Bronchial epithelial cell (primary cell): ENCODE measurements around the gene LRRC3. TPM values are rescaled to one million over a fixed set of nuclear protein-coding genes. Genes with fewer than 3 reads are reported as not detected.

ENCODE experiments used
- DNase-seq: peaks from one replicate; pipeline ENCODE4 v3.0.0-alpha.2; 2010; ENCODE audit warnings: low read depth
- FAIRE-seq: peaks from 2 replicates; lab custom pipeline; 2011; peaks lifted over from hg19 to GRCh38; lab: Jason Lieb, UNC
- H3K27me3 ChIP-seq: 2 replicates; pipeline ENCODE4 v1.5.1; 2011; ENCODE audit warnings: low read length; ENCODE audit not compliant: control insufficient read depth, insufficient read depth
- H3K36me3 ChIP-seq: 2 replicates; pipeline ENCODE4 v1.5.1; 2011; ENCODE audit warnings: low read length; ENCODE audit not compliant: control insufficient read depth, insufficient read depth
- H3K4me3 ChIP-seq: 2 replicates; pipeline ENCODE4 v1.5.1; 2011; ENCODE audit warnings: mild to moderate bottlenecking, low read depth, low read length, control low read depth
- CTCF ChIP-seq: IDR thresholded peaks from 2 replicates; pipeline ENCODE4 v1.5.1; 2011; ENCODE audit warnings: mild to moderate bottlenecking, moderate library complexity, low read length, control low read depth, inconsistent platforms; ENCODE audit not compliant: insufficient read depth, severe bottlenecking
- total RNA-seq: library from RNA; depleted of rRNA; stranded (reverse); fragments of >200 nt; gene quantifications from 2 replicates; pipeline ENCODE4 v1.2.1, GENCODE V29; 2014

Gene LRRC3
- total RNA-seq, result under 0.01 and 0.38 TPM in 2 replicates

- DNase-seq, result peak; percentile 17
- Histone ChIP-seq H3K36me3 (no peaks in the 10 kb centered on the region), H3K27me3 (peaks cover 2% of the 10 kb centered on the region), H3K4me3 (peak within 1 kb of the TSS; percentile 37)
- no peak for FAIRE-seq
- no peak for TF ChIP-seq CTCF
Observed at GRCh38 chr21:44454747-44455523, at the start of gene LRRC3. TSS of gene LRRC3 (plus strand) at chr21:44455510. CDS start at chr21:44456645, 1,135 bp downstream.

GRCh38 chr21:44405948-44406872 lies 49.1 kb upstream of the LRRC3 start:
- TF ChIP-seq CTCF, result no peak
- no peak overlapping the region for H3K4me3 ChIP-seq
- DNase-seq, result no peak

GRCh38 chr21:44406953-44407352 lies 48.4 kb upstream of the LRRC3 start:
- DNase-seq (no peak), FAIRE-seq (no peak)
- no peaks in the 10 kb centered on the region for H3K27me3 ChIP-seq
- no peaks in the 10 kb centered on the region for H3K36me3 ChIP-seq
- H3K4me3 ChIP-seq, result no peak overlapping the region
- no peak for TF ChIP-seq CTCF

More at GRCh38 chr21:44405948-44406872, 49.1 kb upstream of the LRRC3 start:
- FAIRE-seq, result no peak
- no peaks in the 10 kb centered on the region for H3K36me3 ChIP-seq
- no peaks in the 10 kb centered on the region for H3K27me3 ChIP-seq

GRCh38 chr21:44407493-44407892 lies 47.8 kb upstream of the LRRC3 start:
- no peak for DNase-seq
- no peak for TF ChIP-seq CTCF
- Histone ChIP-seq H3K27me3 (no peaks in the 10 kb centered on the region), H3K36me3 (no peaks in the 10 kb centered on the region), H3K4me3 (no peak overlapping the region)
- FAIRE-seq, result no peak

- DNase-seq (no peak), FAIRE-seq (no peak)
- no peak overlapping the region for H3K4me3 ChIP-seq
- H3K27me3 ChIP-seq, result no peaks in the 10 kb centered on the region
- no peak for TF ChIP-seq CTCF
- no peaks in the 10 kb centered on the region for H3K36me3 ChIP-seq
Observed at GRCh38 chr21:44408226-44408625, 47.1 kb upstream of the LRRC3 start.
